Activated T-helper 9 cell treated with anti-CD3 and anti-CD28 coated beads, Interleukin-2, amount 50 U/mL, for 16 hours (primary cell): Measurements from ENCODE around the gene CDRT4.
"Not testable (repeated sequence)": the region's sequence is repeated elsewhere in the genome, so short reads cannot be mapped to it uniquely, and the experiment has no call there.

ENCODE experiments used
- DNase-seq: peaks from one replicate; pipeline ENCODE4 v3.0.0-alpha.2; 2020; ENCODE audit warnings: low read depth

The CDRT4 gene

DNA sequence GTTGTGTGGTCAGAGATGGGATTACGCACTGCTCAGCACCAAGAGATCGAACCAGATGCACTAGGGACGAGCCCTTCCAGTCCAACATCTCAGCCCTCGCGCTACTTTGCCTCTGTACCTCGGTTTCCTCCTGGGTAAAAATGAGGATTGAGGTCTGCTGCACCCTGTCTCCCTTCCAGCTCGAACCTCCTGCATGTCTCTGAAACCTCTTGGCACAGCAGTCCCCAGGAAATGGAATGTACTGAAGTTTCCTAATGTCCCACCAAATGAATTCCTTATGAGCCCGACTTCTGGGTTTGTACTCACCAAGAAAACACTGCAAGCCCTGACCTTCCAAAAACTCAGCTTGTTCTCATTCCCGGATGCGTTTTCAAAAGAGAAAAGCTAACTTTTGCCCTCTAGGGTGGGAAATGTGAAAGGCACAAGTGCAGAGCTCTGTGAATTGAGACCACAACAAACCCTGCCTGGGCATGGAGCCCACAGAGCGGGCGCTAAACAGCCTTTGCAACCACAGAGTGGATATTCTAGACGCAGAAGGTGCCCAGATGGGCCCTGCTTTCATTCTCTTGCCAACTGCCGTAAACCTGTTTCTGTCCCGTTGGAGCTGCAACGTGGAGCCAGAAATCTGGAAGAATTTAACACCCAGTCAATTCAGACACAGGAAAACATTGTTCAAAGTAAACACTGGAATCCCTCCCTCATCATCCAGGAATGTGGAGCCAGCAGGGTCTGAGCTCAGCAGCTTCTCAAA is 10.3 kb downstream of the CDRT4 start:
- DNase-seq = no peak

- no peak for DNase-seq
Observed at GRCh38 chr17:15456496-15456895, 10.9 kb downstream of the CDRT4 start.

DNA sequence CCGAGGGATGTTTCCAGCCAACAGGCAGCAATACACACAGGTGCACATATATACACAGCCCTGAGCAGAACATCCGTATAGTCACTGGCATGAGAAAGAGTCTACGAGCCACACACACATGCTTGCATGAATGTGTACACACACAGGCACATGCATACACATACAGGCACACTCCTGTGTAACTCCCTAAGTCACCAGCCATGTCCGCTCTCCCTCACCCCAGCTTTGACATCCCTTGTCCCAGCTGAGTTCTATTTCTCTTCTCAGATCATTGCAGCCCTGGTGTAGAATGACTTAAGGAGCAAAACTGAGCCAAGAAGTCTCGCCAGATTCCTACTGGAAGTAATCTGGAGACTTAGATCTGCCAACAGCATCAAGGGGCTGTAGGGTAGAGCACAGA is 13.1 kb downstream of the CDRT4 start:
- DNase-seq = no peak

DNA sequence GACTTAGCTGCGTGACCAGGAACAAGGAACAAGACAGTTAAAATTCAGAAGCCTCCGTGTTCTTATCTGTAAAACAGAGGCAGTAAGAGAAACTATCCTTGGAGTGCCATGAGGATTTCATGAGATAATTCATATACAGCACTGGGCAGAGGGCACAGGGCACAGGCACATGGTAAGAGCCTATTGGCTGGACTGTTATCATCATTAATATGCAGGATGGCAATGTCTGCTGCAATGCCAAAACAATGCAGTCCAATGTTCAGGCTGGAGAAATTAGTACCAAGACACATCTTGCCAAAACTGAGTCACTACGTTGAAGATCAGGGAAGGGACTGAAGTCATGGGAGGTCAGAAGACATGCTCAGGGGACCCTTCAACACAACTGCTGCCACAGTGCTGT is 13.6 kb downstream of the CDRT4 start:
- DNase-seq = no peak

- no peak for DNase-seq
Observed at GRCh38 chr17:15453246-15453645, 14.2 kb downstream of the CDRT4 start.

DNA sequence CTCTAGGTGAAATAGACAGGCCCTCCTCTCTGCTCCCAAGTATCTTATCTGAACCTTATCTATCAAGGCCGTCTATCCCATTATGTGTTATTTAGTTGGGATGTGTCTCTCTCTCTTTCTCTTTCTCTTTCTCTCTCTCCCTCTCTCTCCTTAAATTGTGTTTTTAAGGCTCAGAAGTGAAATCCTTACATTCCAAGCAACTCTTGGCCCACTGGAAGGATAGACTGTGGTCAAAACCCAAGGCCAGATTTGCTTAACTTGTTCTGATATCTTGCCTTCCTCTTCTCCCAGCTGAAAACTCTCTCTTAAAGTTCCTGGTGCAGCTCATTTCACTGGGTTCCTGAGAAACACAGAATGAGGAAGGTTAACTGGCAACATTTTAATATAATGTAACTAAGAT is 14.7 kb downstream of the CDRT4 start:
- DNase-seq = no peak

DNA sequence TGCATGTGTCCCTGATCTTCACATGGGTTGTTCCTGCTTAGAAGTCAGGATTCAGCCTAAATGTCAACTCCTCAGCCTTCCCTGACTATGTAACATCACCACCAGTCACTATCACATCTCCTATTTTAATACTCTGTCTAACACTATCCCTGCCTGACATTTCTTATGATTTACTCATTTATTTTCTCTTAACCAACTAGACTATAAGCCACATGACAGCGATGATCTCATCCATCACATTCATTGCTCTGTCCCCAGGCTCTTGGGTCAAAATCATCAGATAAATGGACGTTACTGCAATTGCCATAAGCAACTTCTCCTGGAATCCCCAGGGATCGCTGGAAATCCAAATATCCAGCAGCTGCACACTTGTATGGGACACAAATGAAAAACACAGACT is 15.7 kb downstream of the CDRT4 start:
- no peak for DNase-seq

GRCh38 chr17:15448580-15448956 is 18.9 kb downstream of the CDRT4 start:
- DNase-seq = no peak

DNA sequence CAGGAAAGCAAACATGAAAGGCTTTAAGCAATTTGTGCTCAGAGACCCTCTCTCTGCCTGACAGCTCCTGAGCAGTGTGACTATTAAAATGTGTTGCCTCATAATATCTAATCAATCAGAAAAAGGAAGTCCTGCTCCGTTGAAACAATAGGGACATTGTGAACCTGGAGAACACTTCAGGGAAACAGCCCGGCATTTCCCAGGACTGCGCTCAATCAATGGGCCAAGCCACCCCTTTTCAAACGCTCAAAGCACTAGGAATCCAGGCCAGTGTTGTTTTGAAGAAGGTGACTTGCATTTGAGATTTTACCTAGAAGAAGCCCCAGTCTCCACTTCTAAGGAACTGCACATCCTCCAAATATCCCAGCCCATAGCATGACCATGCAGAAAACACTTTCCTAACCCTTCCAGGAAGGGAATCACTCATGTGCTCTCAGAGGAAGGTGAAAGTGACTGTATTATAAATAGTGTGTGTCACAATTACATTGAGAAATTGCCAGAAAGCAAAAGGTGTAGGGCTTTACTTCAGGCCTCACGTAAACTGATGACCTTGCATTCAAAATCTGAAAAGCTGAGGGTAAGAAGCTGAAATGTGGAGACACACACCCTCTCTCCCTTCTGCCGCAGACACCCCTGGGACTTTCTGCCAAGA is 19.4 kb downstream of the CDRT4 start:
- no peak for DNase-seq

DNA sequence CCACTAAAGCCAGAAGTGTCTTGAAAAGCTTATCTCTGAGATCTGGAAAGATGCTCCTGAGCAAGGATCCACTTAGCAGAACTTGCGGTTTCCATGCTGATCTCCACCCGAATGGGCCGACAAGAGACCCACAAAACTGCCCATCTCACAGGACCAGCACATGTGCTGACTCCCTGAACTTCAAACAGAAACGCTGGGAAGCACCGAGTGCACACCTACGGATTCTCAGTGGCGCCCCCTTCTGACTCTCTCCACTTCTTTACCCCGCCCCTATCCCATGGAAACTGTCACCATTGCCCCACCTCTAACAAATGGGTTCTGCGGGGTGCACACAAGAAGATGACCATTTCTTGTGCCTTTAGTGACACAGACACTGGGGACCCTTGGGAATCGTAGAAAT is 21.4 kb downstream of the CDRT4 start:
- DNase-seq = no peak

GRCh38 chr17:15444805-15445204 is 22.6 kb downstream of the CDRT4 start:
- no peak for DNase-seq

DNA sequence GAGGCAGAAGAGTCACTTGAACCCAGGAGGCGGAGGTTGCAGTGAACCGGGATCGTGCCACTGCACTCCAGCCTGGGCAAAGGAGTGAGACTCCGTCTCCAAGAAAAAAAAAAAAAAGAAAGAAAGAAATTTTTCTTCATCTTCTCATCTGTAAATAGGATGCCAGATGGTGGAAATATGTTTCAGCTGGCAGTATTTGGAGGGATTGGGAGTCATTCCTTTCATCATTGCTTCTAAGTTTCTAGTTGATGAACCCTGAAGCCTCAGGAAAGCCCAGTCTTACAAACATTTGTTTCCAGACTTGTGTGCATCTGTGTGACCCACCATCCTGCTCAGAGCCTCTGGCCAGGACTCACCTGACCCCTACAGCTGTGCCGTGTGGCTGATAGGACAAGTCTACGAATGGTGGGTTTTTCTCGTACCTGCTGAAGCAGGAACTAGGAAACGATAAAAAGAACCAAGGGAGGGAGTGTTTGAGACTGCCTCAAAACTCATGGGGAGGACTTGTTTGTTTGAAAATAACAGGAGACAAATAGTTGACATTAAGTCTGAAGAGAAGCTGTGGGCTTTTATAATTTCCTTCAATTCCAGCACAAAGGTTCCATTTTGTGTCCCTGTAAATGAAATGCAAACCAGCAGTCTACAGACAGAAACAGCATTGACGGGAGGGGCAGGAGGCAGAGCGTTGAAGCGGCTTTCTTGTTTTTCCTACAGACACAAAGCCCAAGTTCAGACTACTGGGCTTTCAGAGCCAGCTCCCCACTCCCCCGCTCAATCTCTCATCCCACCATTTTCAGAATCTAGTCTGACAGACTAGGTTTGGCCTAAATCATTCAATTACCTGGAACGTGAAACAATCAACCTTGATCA is 24.9 kb downstream of the CDRT4 start:
- DNase-seq = no peak

GRCh38 chr17:15441315-15441714 is 26.1 kb downstream of the CDRT4 start:
- DNase-seq = no peak

GRCh38 chr17:15440347-15440746 is 27.1 kb downstream of the CDRT4 start:
- no peak for DNase-seq

- DNase-seq = not testable (repeated sequence)
Observed at GRCh38 chr17:15439205-15439985, 28.0 kb downstream of the CDRT4 start.

- DNase-seq = no peak
Observed at GRCh38 chr17:15438491-15439105, 28.8 kb downstream of the CDRT4 start.

- no peak for DNase-seq
Observed at GRCh38 chr17:15437303-15437635, 30.2 kb downstream of the CDRT4 start.

- no peak for DNase-seq
Observed at GRCh38 chr17:15436473-15437302, 30.7 kb downstream of the CDRT4 start.

GRCh38 chr17:15434956-15435355 is 32.5 kb downstream of the CDRT4 start:
- DNase-seq = no peak

- DNase-seq = no peak
Observed at GRCh38 chr17:15432807-15433611, 34.4 kb downstream of the CDRT4 start.
